Cerebellar nuclear complex (tissue), 1 donor: ENCODE results near the gene INSR.

Experiments
- DNase-seq, 2 experiments: peaks; one replicate each; lab custom pipeline; 2025; lab: John Stamatoyannopoulos, UW

Gene INSR

GRCh38 chr19:7295912-7296536 lies 1.8 kb upstream of the INSR start:
- no peak for DNase-seq

GRCh38 chr19:7294558-7295212 lies 471 bp upstream of the INSR start:
- DNase-seq = no peak

- DNase-seq = no peak
Measured at GRCh38 chr19:7292950-7293761, 1.1 kb downstream of the INSR start.

- DNase-seq = no peak
Measured at GRCh38 chr19:7292352-7292949, 1.8 kb downstream of the INSR start.

- no peak for DNase-seq
Measured at GRCh38 chr19:7288977-7289376, 5.2 kb downstream of the INSR start.

- no peak for DNase-seq
Measured at GRCh38 chr19:7288131-7288530, 6.1 kb downstream of the INSR start.

- no peak for DNase-seq
Measured at GRCh38 chr19:7287722-7288121, 6.5 kb downstream of the INSR start.

- no peak for DNase-seq
Measured at GRCh38 chr19:7280940-7281666, 13.1 kb downstream of the INSR start.

GRCh38 chr19:7272856-7273578 lies 21.2 kb downstream of the INSR start:
- DNase-seq = no peak

- DNase-seq = no peak
Measured at GRCh38 chr19:7268705-7269098, 25.5 kb downstream of the INSR start.

- DNase-seq = no peak
Measured at GRCh38 chr19:7267792-7268704, 26.2 kb downstream of the INSR start.

GRCh38 chr19:7266832-7267231 lies 27.4 kb downstream of the INSR start:
- DNase-seq = no peak

GRCh38 chr19:7265963-7266362 lies 28.3 kb downstream of the INSR start:
- DNase-seq = no peak

GRCh38 chr19:7264858-7265257 lies 29.4 kb downstream of the INSR start:
- no peak for DNase-seq

GRCh38 chr19:7263521-7263920 lies 30.7 kb downstream of the INSR start:
- no peak for DNase-seq

- DNase-seq = no peak
Measured at GRCh38 chr19:7263066-7263465, 31.1 kb downstream of the INSR start.

GRCh38 chr19:7262470-7262869 lies 31.7 kb downstream of the INSR start:
- no peak for DNase-seq

GRCh38 chr19:7260161-7260560 lies 34.1 kb downstream of the INSR start:
- DNase-seq = no peak

GRCh38 chr19:7258840-7259395 lies 35.3 kb downstream of the INSR start:
- DNase-seq = no peak
